ENCODE results near the gene UBN1.

Gene UBN1

DNA sequence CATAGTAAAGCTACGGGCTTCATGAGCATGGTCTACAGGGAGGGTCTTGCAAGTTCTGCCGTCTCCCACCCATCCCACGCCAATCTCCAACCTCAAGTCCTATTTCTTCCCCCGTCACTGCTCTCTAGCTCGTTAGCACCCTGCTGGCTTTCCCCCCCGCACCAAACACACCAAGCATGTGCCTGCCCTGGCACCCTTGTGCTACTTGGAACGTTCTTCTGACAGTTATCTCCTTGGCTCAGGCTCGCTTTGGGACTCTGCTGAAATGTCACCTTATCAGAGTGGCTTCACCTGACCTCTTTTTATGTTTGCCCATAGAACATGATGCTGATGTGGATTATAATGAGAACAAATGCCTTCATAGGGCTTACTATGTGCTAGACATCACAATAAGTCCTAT is 22.1 kb upstream of the UBN1 start:
- H3K9ac ChIP-seq (ENCODE audit: low read depth in 1 of 2, low read length in 2 of 2) = no peak overlapping the region
- H3K4me1 ChIP-seq (ENCODE audit: control insufficient read depth in 2 of 2, insufficient read depth in 2 of 2, low read length in 2 of 2) = peaks cover 4 to 16% of the 10 kb centered on the region in 2 donors
- no peak overlapping the region for H3K4me3 ChIP-seq (ENCODE audit: low read length in 2 of 2)
- no peak overlapping the region for H3K27ac ChIP-seq (ENCODE audit: low read depth in 2 of 2, low read length in 2 of 2)
- H3K27me3 ChIP-seq (ENCODE audit: control insufficient read depth in 2 of 2, insufficient read depth in 2 of 2, low read length in 2 of 2) = no peaks in the 10 kb centered on the region
- H3K36me3 ChIP-seq (ENCODE audit: control insufficient read depth in 2 of 2, insufficient read depth in 2 of 2, low read length in 2 of 2) = peaks cover 55 to 72% of the 10 kb centered on the region in 2 donors
- H3K9me3 ChIP-seq (ENCODE audit: control insufficient read depth in 2 of 2, low read length in 2 of 2) = no peaks in the 10 kb centered on the region

DNA sequence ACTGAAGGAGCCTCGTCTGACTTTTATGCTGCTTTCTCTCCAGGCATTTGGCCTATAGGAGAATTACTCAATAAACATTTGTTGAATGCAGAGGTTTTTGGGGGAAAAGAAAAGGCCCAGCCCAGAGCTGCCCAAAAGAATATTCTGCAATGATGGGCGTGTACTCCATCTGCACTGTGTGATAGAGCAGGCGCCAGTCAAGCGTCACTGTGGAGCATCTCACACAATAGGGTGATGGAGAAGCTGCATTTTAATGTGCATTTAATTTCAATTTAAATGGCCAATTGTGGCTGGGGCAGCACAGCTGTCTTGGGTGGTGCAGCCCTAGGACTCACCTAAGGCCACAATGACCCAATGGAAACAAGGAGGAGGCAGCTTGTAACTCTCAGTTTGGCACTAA is 20.8 kb upstream of the UBN1 start:
- no peak overlapping the region for H3K27ac ChIP-seq (ENCODE audit: low read depth in 2 of 2, low read length in 2 of 2)
- no peak overlapping the region for H3K4me3 ChIP-seq (ENCODE audit: low read length in 2 of 2)
- H3K9ac ChIP-seq (ENCODE audit: low read depth in 1 of 2, low read length in 2 of 2) = no peak overlapping the region
- no peaks in the 10 kb centered on the region for H3K27me3 ChIP-seq (ENCODE audit: control insufficient read depth in 2 of 2, insufficient read depth in 2 of 2, low read length in 2 of 2)
- peaks cover 4 to 16% of the 10 kb centered on the region in 2 donors for H3K4me1 ChIP-seq (ENCODE audit: control insufficient read depth in 2 of 2, insufficient read depth in 2 of 2, low read length in 2 of 2)
- H3K36me3 ChIP-seq (ENCODE audit: control insufficient read depth in 2 of 2, insufficient read depth in 2 of 2, low read length in 2 of 2) = peaks cover 58 to 75% of the 10 kb centered on the region in 2 donors
- no peaks in the 10 kb centered on the region for H3K9me3 ChIP-seq (ENCODE audit: control insufficient read depth in 2 of 2, low read length in 2 of 2)

DNA sequence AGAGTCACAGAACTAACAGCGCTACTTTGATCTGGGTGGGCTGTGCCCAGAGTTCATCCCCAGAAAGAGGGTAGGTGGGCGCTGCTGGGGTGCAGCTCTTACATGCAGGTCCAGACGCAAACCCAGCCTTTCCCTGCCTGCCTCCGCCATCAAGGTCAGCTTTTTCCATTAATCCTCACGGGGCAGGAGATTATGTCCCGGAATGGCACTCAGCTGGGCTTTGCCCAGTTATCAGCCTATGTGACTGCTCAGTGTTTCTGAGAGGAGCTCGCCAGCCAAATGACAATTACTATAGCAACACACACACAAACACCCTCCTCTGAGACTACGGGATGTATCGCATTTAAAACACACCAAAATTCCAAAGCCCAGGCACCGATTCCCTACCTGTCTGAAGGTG is 20.3 kb upstream of the UBN1 start:
- H3K27ac ChIP-seq (ENCODE audit: low read depth in 2 of 2, low read length in 2 of 2) = no peak overlapping the region
- peaks cover 60 to 75% of the 10 kb centered on the region in 2 donors for H3K36me3 ChIP-seq (ENCODE audit: control insufficient read depth in 2 of 2, insufficient read depth in 2 of 2, low read length in 2 of 2)
- H3K9me3 ChIP-seq (ENCODE audit: control insufficient read depth in 2 of 2, low read length in 2 of 2) = no peaks in the 10 kb centered on the region
- no peaks in the 10 kb centered on the region for H3K27me3 ChIP-seq (ENCODE audit: control insufficient read depth in 2 of 2, insufficient read depth in 2 of 2, low read length in 2 of 2)
- H3K4me1 ChIP-seq (ENCODE audit: control insufficient read depth in 2 of 2, insufficient read depth in 2 of 2, low read length in 2 of 2) = peaks cover 5 to 16% of the 10 kb centered on the region in 2 donors
- H3K4me3 ChIP-seq (ENCODE audit: low read length in 2 of 2) = no peak overlapping the region
- H3K9ac ChIP-seq (ENCODE audit: low read depth in 1 of 2, low read length in 2 of 2) = no peak overlapping the region

DNA sequence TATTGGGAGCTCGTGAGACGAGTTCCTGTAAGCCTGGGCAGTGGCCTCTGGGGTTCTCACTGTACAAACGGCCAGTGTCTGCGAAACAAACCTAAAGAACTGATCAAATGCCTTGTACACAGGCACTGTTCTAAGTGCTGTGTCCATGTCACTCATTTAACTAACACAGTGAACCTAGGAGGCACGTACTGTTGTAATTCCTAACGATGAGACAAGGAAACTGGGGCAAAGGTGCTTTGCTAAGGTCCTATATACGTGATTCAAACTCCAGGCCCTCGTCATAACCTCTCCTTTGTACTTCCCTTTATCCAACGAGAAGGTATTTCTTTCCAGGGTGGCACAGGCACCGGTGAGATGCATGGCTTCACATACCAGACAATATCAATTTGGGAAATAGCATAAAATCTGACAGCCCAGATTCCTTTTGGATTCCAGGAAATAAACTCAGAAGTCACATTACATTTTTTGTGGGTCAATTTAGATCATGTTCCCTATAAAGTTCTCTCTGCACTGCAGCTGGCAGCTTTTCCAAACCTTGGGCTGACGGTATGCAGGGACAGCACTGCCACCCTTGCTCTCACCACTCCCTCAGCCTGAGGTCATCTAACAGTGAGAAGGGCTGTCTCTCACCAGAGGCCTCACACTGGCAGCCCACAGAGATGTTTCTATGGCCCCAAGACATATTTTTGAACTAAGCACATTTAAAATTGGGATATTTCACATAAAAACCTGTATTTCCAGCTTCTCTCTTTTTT is 18.5 kb upstream of the UBN1 start:
- no peak overlapping the region for H3K4me3 ChIP-seq (ENCODE audit: low read length in 2 of 2)
- no peaks in the 10 kb centered on the region for H3K27me3 ChIP-seq (ENCODE audit: control insufficient read depth in 2 of 2, insufficient read depth in 2 of 2, low read length in 2 of 2)
- H3K4me1 ChIP-seq (ENCODE audit: control insufficient read depth in 2 of 2, insufficient read depth in 2 of 2, low read length in 2 of 2) = peaks cover 21 to 34% of the 10 kb centered on the region in 2 donors
- H3K9me3 ChIP-seq (ENCODE audit: control insufficient read depth in 2 of 2, low read length in 2 of 2) = no peaks in the 10 kb centered on the region
- H3K27ac ChIP-seq (ENCODE audit: low read depth in 2 of 2, low read length in 2 of 2) = peak overlapping the region; percentile 26 to 72
- peak overlapping the region in 1 of 2 donors; percentile 7 for H3K9ac ChIP-seq (ENCODE audit: low read depth in 1 of 2, low read length in 2 of 2)
- peaks cover 58 to 71% of the 10 kb centered on the region in 2 donors for H3K36me3 ChIP-seq (ENCODE audit: control insufficient read depth in 2 of 2, insufficient read depth in 2 of 2, low read length in 2 of 2)

DNA sequence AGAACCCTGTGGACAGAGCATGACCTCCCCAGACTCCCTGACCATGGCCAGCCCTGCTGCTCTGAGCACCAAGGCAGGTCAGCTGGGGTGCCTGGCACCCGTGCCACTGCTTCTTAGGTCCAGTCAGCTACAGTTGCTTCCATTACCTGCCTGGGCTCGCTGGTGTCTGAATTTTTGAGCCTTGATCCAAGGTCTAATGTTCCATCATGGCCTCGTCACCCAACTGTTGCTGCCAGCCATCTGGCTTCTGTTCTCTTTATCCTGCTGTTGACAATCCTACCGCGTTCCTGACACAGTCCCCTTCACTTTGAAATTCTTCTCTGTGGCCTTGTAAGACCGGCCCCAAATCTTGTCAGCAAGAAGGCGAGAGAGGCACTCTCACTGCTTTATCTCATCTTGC is 16.9 kb upstream of the UBN1 start:
- no peak overlapping the region for H3K9ac ChIP-seq (ENCODE audit: low read depth in 1 of 2, low read length in 2 of 2)
- H3K4me3 ChIP-seq (ENCODE audit: low read length in 2 of 2) = no peak overlapping the region
- peaks cover 24 to 37% of the 10 kb centered on the region in 2 donors for H3K4me1 ChIP-seq (ENCODE audit: control insufficient read depth in 2 of 2, insufficient read depth in 2 of 2, low read length in 2 of 2)
- H3K36me3 ChIP-seq (ENCODE audit: control insufficient read depth in 2 of 2, insufficient read depth in 2 of 2, low read length in 2 of 2) = peaks cover 47 to 57% of the 10 kb centered on the region in 2 donors
- no peaks in the 10 kb centered on the region for H3K27me3 ChIP-seq (ENCODE audit: control insufficient read depth in 2 of 2, insufficient read depth in 2 of 2, low read length in 2 of 2)
- H3K27ac ChIP-seq (ENCODE audit: low read depth in 2 of 2, low read length in 2 of 2) = no peak overlapping the region
- H3K9me3 ChIP-seq (ENCODE audit: control insufficient read depth in 2 of 2, low read length in 2 of 2) = no peaks in the 10 kb centered on the region

DNA sequence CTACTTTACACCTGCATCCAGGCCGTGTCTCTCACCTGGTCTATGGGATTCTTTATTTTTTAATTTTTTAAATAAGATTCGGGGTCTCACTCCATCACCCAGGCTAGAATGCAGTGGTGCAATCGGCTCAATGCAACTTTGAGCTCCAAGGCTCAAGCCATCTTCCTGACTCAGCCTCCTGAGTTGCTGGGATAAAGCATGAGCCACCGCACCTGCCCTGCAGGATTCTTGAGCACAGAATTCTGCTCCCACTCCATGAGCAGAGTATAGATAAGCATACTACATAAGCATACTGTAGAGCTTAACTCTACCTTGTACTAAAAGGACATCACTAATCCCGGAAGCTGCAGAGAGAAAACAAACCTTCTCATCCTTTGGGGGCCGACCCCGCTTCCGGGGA is 15.7 kb upstream of the UBN1 start:
- Histone ChIP-seq H3K9me3 (ENCODE audit: control insufficient read depth in 2 of 2, low read length in 2 of 2) (no peaks in the 10 kb centered on the region), H3K27ac (ENCODE audit: low read depth in 2 of 2, low read length in 2 of 2) (no peak overlapping the region), H3K36me3 (ENCODE audit: control insufficient read depth in 2 of 2, insufficient read depth in 2 of 2, low read length in 2 of 2) (peaks cover 47 to 53% of the 10 kb centered on the region in 2 donors), H3K4me3 (ENCODE audit: low read length in 2 of 2) (no peak overlapping the region), H3K9ac (ENCODE audit: low read depth in 1 of 2, low read length in 2 of 2) (no peak overlapping the region), H3K4me1 (ENCODE audit: control insufficient read depth in 2 of 2, insufficient read depth in 2 of 2, low read length in 2 of 2) (peaks cover 24 to 37% of the 10 kb centered on the region in 2 donors), H3K27me3 (ENCODE audit: control insufficient read depth in 2 of 2, insufficient read depth in 2 of 2, low read length in 2 of 2) (no peaks in the 10 kb centered on the region)

DNA sequence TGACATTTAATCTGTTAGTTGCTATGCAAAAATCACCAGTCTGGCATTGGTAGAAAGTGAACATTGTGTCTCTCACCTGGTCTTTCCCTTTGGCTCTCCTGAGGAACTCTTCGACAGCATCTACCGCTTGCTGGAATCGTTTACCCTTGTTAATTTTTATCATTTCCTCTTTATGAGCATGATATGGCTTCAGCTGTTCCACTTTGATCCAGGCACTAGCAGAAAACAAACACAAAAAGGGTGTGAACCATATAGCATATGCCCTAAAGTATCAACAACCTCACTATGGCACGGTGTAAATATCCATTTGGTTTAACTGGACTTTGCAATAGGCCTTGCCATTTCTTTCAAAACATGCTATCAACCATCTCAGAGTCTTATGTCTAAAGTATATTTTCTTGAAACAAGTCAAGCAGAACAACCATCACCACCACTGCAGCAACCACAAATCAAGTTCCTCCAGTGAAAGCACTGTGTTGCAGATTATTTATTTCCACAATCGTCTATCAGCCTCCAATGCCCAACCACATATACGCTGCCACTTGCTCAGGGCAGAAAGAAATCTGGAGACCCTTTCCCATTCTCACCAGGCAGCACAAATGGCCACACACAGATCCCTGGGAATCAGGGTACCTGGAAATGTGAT is 14.5 kb upstream of the UBN1 start:
- H3K27ac ChIP-seq (ENCODE audit: low read depth in 2 of 2, low read length in 2 of 2) = peak overlapping the region; percentile 47 to 50
- no peak overlapping the region for H3K9ac ChIP-seq (ENCODE audit: low read depth in 1 of 2, low read length in 2 of 2)
- peak overlapping the region in 1 of 2 donors; percentile 4 for H3K4me3 ChIP-seq (ENCODE audit: low read length in 2 of 2)
- peaks cover 41 to 48% of the 10 kb centered on the region in 2 donors for H3K36me3 ChIP-seq (ENCODE audit: control insufficient read depth in 2 of 2, insufficient read depth in 2 of 2, low read length in 2 of 2)
- no peaks in the 10 kb centered on the region for H3K27me3 ChIP-seq (ENCODE audit: control insufficient read depth in 2 of 2, insufficient read depth in 2 of 2, low read length in 2 of 2)
- no peaks in the 10 kb centered on the region for H3K9me3 ChIP-seq (ENCODE audit: control insufficient read depth in 2 of 2, low read length in 2 of 2)
- peaks cover 24 to 34% of the 10 kb centered on the region in 2 donors for H3K4me1 ChIP-seq (ENCODE audit: control insufficient read depth in 2 of 2, insufficient read depth in 2 of 2, low read length in 2 of 2)

DNA sequence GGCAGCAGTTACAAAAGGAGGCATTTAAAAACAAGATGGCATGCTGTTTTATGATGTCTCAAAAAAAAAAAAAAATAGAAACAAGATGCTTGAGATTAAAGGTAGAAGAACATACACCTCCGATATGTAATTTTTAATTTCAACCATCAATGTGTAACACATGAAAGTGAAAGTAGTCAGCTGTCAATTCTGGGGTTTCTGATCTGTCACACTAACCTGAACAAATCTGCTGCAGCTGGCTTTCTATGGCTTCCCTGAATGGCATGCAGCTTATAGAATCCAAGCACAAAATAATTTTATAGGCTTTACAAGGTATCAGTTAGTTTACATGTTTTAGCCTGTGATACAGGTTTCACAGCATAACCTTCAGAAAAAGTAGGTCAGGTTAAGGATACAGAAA is 13.7 kb upstream of the UBN1 start:
- H3K4me1 ChIP-seq (ENCODE audit: control insufficient read depth in 2 of 2, insufficient read depth in 2 of 2, low read length in 2 of 2) = peaks cover 24 to 29% of the 10 kb centered on the region in 2 donors
- H3K27me3 ChIP-seq (ENCODE audit: control insufficient read depth in 2 of 2, insufficient read depth in 2 of 2, low read length in 2 of 2) = no peaks in the 10 kb centered on the region
- H3K9ac ChIP-seq (ENCODE audit: low read depth in 1 of 2, low read length in 2 of 2) = no peak overlapping the region
- no peaks in the 10 kb centered on the region for H3K9me3 ChIP-seq (ENCODE audit: control insufficient read depth in 2 of 2, low read length in 2 of 2)
- H3K36me3 ChIP-seq (ENCODE audit: control insufficient read depth in 2 of 2, insufficient read depth in 2 of 2, low read length in 2 of 2) = peaks cover 40 to 49% of the 10 kb centered on the region in 2 donors
- H3K4me3 ChIP-seq (ENCODE audit: low read length in 2 of 2) = no peak overlapping the region
- H3K27ac ChIP-seq (ENCODE audit: low read depth in 2 of 2, low read length in 2 of 2) = no peak overlapping the region

DNA sequence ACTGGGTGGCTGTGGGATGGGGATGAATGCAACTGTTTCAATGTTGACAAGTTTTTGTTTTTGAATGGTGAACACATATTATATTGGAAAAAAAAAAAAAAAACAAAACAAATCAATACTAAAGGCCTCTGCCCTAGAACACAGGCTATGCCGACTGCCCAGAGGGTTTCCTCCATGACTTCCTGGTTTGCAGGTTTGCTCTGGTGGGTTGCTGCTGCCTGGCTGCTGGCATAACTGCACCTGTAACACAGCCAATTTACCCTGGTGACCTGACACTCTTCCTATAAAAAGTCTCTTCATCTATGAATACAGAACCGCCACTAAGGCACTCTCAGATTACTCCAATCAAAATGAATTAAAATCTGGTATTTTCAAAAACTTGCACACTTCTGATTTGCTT is 10.6 kb upstream of the UBN1 start:
- peaks cover 20 to 21% of the 10 kb centered on the region in 2 donors for H3K4me1 ChIP-seq (ENCODE audit: control insufficient read depth in 2 of 2, insufficient read depth in 2 of 2, low read length in 2 of 2)
- H3K9ac ChIP-seq (ENCODE audit: low read depth in 1 of 2, low read length in 2 of 2) = no peak overlapping the region
- H3K27me3 ChIP-seq (ENCODE audit: control insufficient read depth in 2 of 2, insufficient read depth in 2 of 2, low read length in 2 of 2) = no peaks in the 10 kb centered on the region
- no peaks in the 10 kb centered on the region for H3K9me3 ChIP-seq (ENCODE audit: control insufficient read depth in 2 of 2, low read length in 2 of 2)
- H3K36me3 ChIP-seq (ENCODE audit: control insufficient read depth in 2 of 2, insufficient read depth in 2 of 2, low read length in 2 of 2) = peaks cover 43 to 51% of the 10 kb centered on the region in 2 donors
- no peak overlapping the region for H3K4me3 ChIP-seq (ENCODE audit: low read length in 2 of 2)
- H3K27ac ChIP-seq (ENCODE audit: low read depth in 2 of 2, low read length in 2 of 2) = no peak overlapping the region

DNA sequence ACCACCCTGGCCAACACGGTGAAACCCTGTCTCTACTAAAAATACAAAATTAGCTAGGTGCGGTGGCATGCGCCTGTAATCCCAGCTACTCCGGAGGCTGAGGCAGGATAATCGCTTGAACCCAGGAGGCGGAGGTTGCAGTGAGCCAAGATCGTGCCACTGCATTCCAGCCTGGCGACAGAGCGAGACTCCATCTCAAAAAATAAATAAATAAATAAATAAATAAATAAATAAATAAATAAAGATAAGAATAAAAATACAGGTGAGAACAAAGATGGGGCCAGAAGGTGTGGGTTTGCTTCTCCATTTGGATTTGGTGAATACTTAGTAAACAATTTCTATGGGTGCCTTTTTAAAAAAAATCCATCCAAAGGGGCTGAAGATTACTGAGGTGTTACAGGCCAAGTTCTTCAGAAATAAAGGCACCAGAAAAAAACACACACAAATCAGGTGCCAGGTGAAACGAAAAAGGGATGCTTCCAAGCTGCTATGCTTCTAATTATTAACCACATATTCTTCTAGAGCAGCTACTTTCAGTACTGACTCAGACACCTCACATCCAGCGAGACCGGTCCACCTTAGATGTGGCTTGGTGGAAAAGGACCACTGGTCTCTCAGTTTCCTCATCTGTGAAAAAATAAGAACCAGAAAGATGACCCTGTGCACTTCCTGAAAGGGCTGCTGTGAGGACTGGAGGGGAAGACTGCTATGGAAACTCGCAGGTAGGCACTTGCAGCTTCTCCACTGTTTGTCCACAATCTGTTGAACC is 9.4 kb upstream of the UBN1 start:
- Histone ChIP-seq H3K4me1 (ENCODE audit: control insufficient read depth in 2 of 2, insufficient read depth in 2 of 2, low read length in 2 of 2) (peaks cover 10 to 12% of the 10 kb centered on the region in 2 donors), H3K9ac (ENCODE audit: low read depth in 1 of 2, low read length in 2 of 2) (no peak overlapping the region), H3K36me3 (ENCODE audit: control insufficient read depth in 2 of 2, insufficient read depth in 2 of 2, low read length in 2 of 2) (peaks cover 38 to 50% of the 10 kb centered on the region in 2 donors), H3K27me3 (ENCODE audit: control insufficient read depth in 2 of 2, insufficient read depth in 2 of 2, low read length in 2 of 2) (no peaks in the 10 kb centered on the region), H3K4me3 (ENCODE audit: low read length in 2 of 2) (no peak overlapping the region), H3K9me3 (ENCODE audit: control insufficient read depth in 2 of 2, low read length in 2 of 2) (no peaks in the 10 kb centered on the region), H3K27ac (ENCODE audit: low read depth in 2 of 2, low read length in 2 of 2) (no peak overlapping the region)
